ENCODE results near the gene CLPSL2. TPM values are rescaled to one million over a fixed set of nuclear protein-coding genes. Genes with fewer than 3 reads are reported as not detected.

CLPSL2 gene
- total and polyA plus RNA-seq, 2 donors = 0.09 TPM; not detected in 1

- Histone ChIP-seq H3K4me3 (ENCODE audit: low read length in 2 of 2) (no peak within 1 kb of the TSS), H3K36me3 (ENCODE audit: control insufficient read depth in 2 of 2, insufficient read depth in 2 of 2, low read length in 1 of 2) (no peaks in the 10 kb centered on the region), H3K9me3 (ENCODE audit: control insufficient read depth in 2 of 2, insufficient read depth in 1 of 2, low read length in 1 of 2) (peaks cover 0 to 4% of the 10 kb centered on the region in 2 donors), H3K27me3 (ENCODE audit: control insufficient read depth in 2 of 2, insufficient read depth in 1 of 2, low read length in 1 of 2) (peaks cover 11 to 43% of the 10 kb centered on the region in 2 donors), H3K4me1 (ENCODE audit: control insufficient read depth in 2 of 2, insufficient read depth in 2 of 2, low read length in 2 of 2) (no peaks in the 10 kb centered on the region), H3K27ac (ENCODE audit: low read depth in 1 of 2, low read length in 1 of 2) (no peak within 1 kb of the TSS)
- 94% methylated on average over 7 of the region's 7 CpGs for WGBS
- no peak for DNase-seq (ENCODE audit: low read depth in 6 of 9, low spot score in 9 of 9)
Observed at GRCh38 chr6:35780719-35781118, 4.3 kb downstream of the CLPSL2 start, which contains the start of gene CLPSL1. Gene CLPSL1 (plus strand): TSS chr6:35781019. CDS start chr6:35781111, 92 bp downstream.

GRCh38 chr6:35781290-35781689 lies 4.9 kb downstream of the CLPSL2 start:
- H3K4me1 ChIP-seq (ENCODE audit: control insufficient read depth in 2 of 2, insufficient read depth in 2 of 2, low read length in 2 of 2) = no peaks in the 10 kb centered on the region
- H3K9me3 ChIP-seq (ENCODE audit: control insufficient read depth in 2 of 2, insufficient read depth in 1 of 2, low read length in 1 of 2) = peaks cover 0 to under 1% of the 10 kb centered on the region in 2 donors
- no peaks in the 10 kb centered on the region for H3K36me3 ChIP-seq (ENCODE audit: control insufficient read depth in 2 of 2, insufficient read depth in 2 of 2, low read length in 1 of 2)
- H3K27ac ChIP-seq (ENCODE audit: low read depth in 1 of 2, low read length in 1 of 2) = no peak overlapping the region
- H3K4me3 ChIP-seq (ENCODE audit: low read length in 2 of 2) = no peak overlapping the region
- peaks cover 6 to 42% of the 10 kb centered on the region in 2 donors for H3K27me3 ChIP-seq (ENCODE audit: control insufficient read depth in 2 of 2, insufficient read depth in 1 of 2, low read length in 1 of 2)
- 97% methylated on average over 2 of the region's 2 CpGs for WGBS
- DNase-seq (ENCODE audit: low read depth in 6 of 9, low spot score in 9 of 9) = no peak

GRCh38 chr6:35782424-35782823 lies 6.0 kb downstream of the CLPSL2 start:
- H3K27ac ChIP-seq (ENCODE audit: low read depth in 1 of 2, low read length in 1 of 2) = no peak overlapping the region
- no peak overlapping the region for H3K4me3 ChIP-seq (ENCODE audit: low read length in 2 of 2)
- DNase-seq (ENCODE audit: low read depth in 6 of 9, low spot score in 9 of 9) = no peak
- no peaks in the 10 kb centered on the region for H3K36me3 ChIP-seq (ENCODE audit: control insufficient read depth in 2 of 2, insufficient read depth in 2 of 2, low read length in 1 of 2)
- H3K4me1 ChIP-seq (ENCODE audit: control insufficient read depth in 2 of 2, insufficient read depth in 2 of 2, low read length in 2 of 2) = no peaks in the 10 kb centered on the region
- peaks cover 0 to 42% of the 10 kb centered on the region in 2 donors for H3K27me3 ChIP-seq (ENCODE audit: control insufficient read depth in 2 of 2, insufficient read depth in 1 of 2, low read length in 1 of 2)
- H3K9me3 ChIP-seq (ENCODE audit: control insufficient read depth in 2 of 2, insufficient read depth in 1 of 2, low read length in 1 of 2) = no peaks in the 10 kb centered on the region
- WGBS = 85% methylated on average over 3 of the region's 3 CpGs

GRCh38 chr6:35784200-35784599 lies 7.8 kb downstream of the CLPSL2 start:
- peaks cover 0 to 48% of the 10 kb centered on the region in 2 donors for H3K27me3 ChIP-seq (ENCODE audit: control insufficient read depth in 2 of 2, insufficient read depth in 1 of 2, low read length in 1 of 2)
- no peak for DNase-seq (ENCODE audit: low read depth in 6 of 9, low spot score in 9 of 9)
- no peaks in the 10 kb centered on the region for H3K36me3 ChIP-seq (ENCODE audit: control insufficient read depth in 2 of 2, insufficient read depth in 2 of 2, low read length in 1 of 2)
- H3K4me3 ChIP-seq (ENCODE audit: low read length in 2 of 2) = no peak overlapping the region
- H3K9me3 ChIP-seq (ENCODE audit: control insufficient read depth in 2 of 2, insufficient read depth in 1 of 2, low read length in 1 of 2) = no peaks in the 10 kb centered on the region
- 87% methylated on average over 2 of the region's 2 CpGs for WGBS
- H3K4me1 ChIP-seq (ENCODE audit: control insufficient read depth in 2 of 2, insufficient read depth in 2 of 2, low read length in 2 of 2) = no peaks in the 10 kb centered on the region
- H3K27ac ChIP-seq (ENCODE audit: low read depth in 1 of 2, low read length in 1 of 2) = no peak overlapping the region

GRCh38 chr6:35786272-35786671 lies 9.9 kb downstream of the CLPSL2 start:
- WGBS = 81% methylated on average over 2 of the region's 2 CpGs
- Histone ChIP-seq H3K9me3 (ENCODE audit: control insufficient read depth in 2 of 2, insufficient read depth in 1 of 2, low read length in 1 of 2) (no peaks in the 10 kb centered on the region), H3K27ac (ENCODE audit: low read depth in 1 of 2, low read length in 1 of 2) (no peak overlapping the region), H3K4me3 (ENCODE audit: low read length in 2 of 2) (no peak overlapping the region), H3K4me1 (ENCODE audit: control insufficient read depth in 2 of 2, insufficient read depth in 2 of 2, low read length in 2 of 2) (no peaks in the 10 kb centered on the region), H3K27me3 (ENCODE audit: control insufficient read depth in 2 of 2, insufficient read depth in 1 of 2, low read length in 1 of 2) (peaks cover 0 to 45% of the 10 kb centered on the region in 2 donors), H3K36me3 (ENCODE audit: control insufficient read depth in 2 of 2, insufficient read depth in 2 of 2, low read length in 1 of 2) (no peaks in the 10 kb centered on the region)
- no peak for DNase-seq (ENCODE audit: low read depth in 6 of 9, low spot score in 9 of 9)

GRCh38 chr6:35786810-35787209 lies 10.4 kb downstream of the CLPSL2 start:
- Histone ChIP-seq H3K4me3 (ENCODE audit: low read length in 2 of 2) (no peak overlapping the region), H3K36me3 (ENCODE audit: control insufficient read depth in 2 of 2, insufficient read depth in 2 of 2, low read length in 1 of 2) (no peaks in the 10 kb centered on the region), H3K4me1 (ENCODE audit: control insufficient read depth in 2 of 2, insufficient read depth in 2 of 2, low read length in 2 of 2) (no peaks in the 10 kb centered on the region), H3K9me3 (ENCODE audit: control insufficient read depth in 2 of 2, insufficient read depth in 1 of 2, low read length in 1 of 2) (no peaks in the 10 kb centered on the region), H3K27ac (ENCODE audit: low read depth in 1 of 2, low read length in 1 of 2) (no peak overlapping the region), H3K27me3 (ENCODE audit: control insufficient read depth in 2 of 2, insufficient read depth in 1 of 2, low read length in 1 of 2) (peaks cover 0 to 45% of the 10 kb centered on the region in 2 donors)
- WGBS = 53% methylated on average over 25 of the region's 25 CpGs
- DNase-seq (ENCODE audit: low read depth in 6 of 9, low spot score in 9 of 9) = no peak

- Histone ChIP-seq H3K4me3 (ENCODE audit: low read length in 2 of 2) (no peak overlapping the region), H3K4me1 (ENCODE audit: control insufficient read depth in 2 of 2, insufficient read depth in 2 of 2, low read length in 2 of 2) (no peaks in the 10 kb centered on the region), H3K9me3 (ENCODE audit: control insufficient read depth in 2 of 2, insufficient read depth in 1 of 2, low read length in 1 of 2) (no peaks in the 10 kb centered on the region), H3K27me3 (ENCODE audit: control insufficient read depth in 2 of 2, insufficient read depth in 1 of 2, low read length in 1 of 2) (peaks cover 0 to 42% of the 10 kb centered on the region in 2 donors), H3K27ac (ENCODE audit: low read depth in 1 of 2, low read length in 1 of 2) (no peak overlapping the region), H3K36me3 (ENCODE audit: control insufficient read depth in 2 of 2, insufficient read depth in 2 of 2, low read length in 1 of 2) (no peaks in the 10 kb centered on the region)
- no peak for DNase-seq (ENCODE audit: low read depth in 6 of 9, low spot score in 9 of 9)
- WGBS = 91% methylated on average over 13 of the region's 13 CpGs
Observed at GRCh38 chr6:35787266-35788218, 11.1 kb downstream of the CLPSL2 start.

GRCh38 chr6:35788423-35788982 lies 12.1 kb downstream of the CLPSL2 start:
- Histone ChIP-seq H3K9me3 (ENCODE audit: control insufficient read depth in 2 of 2, insufficient read depth in 1 of 2, low read length in 1 of 2) (no peaks in the 10 kb centered on the region), H3K27ac (ENCODE audit: low read depth in 1 of 2, low read length in 1 of 2) (no peak overlapping the region), H3K4me1 (ENCODE audit: control insufficient read depth in 2 of 2, insufficient read depth in 2 of 2, low read length in 2 of 2) (no peaks in the 10 kb centered on the region), H3K4me3 (ENCODE audit: low read length in 2 of 2) (no peak overlapping the region), H3K27me3 (ENCODE audit: control insufficient read depth in 2 of 2, insufficient read depth in 1 of 2, low read length in 1 of 2) (peaks cover 0 to 40% of the 10 kb centered on the region in 2 donors), H3K36me3 (ENCODE audit: control insufficient read depth in 2 of 2, insufficient read depth in 2 of 2, low read length in 1 of 2) (no peaks in the 10 kb centered on the region)
- WGBS = 70% methylated on average over 4 of the region's 4 CpGs
- no peak for DNase-seq (ENCODE audit: low read depth in 6 of 9, low spot score in 9 of 9)

GRCh38 chr6:35790683-35791082 lies 14.3 kb downstream of the CLPSL2 start:
- H3K36me3 ChIP-seq (ENCODE audit: control insufficient read depth in 2 of 2, insufficient read depth in 2 of 2, low read length in 1 of 2) = no peaks in the 10 kb centered on the region
- WGBS = 95% methylated on average over 5 of the region's 5 CpGs
- H3K4me3 ChIP-seq (ENCODE audit: low read length in 2 of 2) = no peak overlapping the region
- H3K4me1 ChIP-seq (ENCODE audit: control insufficient read depth in 2 of 2, insufficient read depth in 2 of 2, low read length in 2 of 2) = no peaks in the 10 kb centered on the region
- peaks cover 0 to 37% of the 10 kb centered on the region in 2 donors for H3K27me3 ChIP-seq (ENCODE audit: control insufficient read depth in 2 of 2, insufficient read depth in 1 of 2, low read length in 1 of 2)
- no peak overlapping the region for H3K27ac ChIP-seq (ENCODE audit: low read depth in 1 of 2, low read length in 1 of 2)
- H3K9me3 ChIP-seq (ENCODE audit: control insufficient read depth in 2 of 2, insufficient read depth in 1 of 2, low read length in 1 of 2) = no peaks in the 10 kb centered on the region
- DNase-seq (ENCODE audit: low read depth in 6 of 9, low spot score in 9 of 9) = no peak
